Measurements from ENCODE around the gene STIM2.

DNA sequence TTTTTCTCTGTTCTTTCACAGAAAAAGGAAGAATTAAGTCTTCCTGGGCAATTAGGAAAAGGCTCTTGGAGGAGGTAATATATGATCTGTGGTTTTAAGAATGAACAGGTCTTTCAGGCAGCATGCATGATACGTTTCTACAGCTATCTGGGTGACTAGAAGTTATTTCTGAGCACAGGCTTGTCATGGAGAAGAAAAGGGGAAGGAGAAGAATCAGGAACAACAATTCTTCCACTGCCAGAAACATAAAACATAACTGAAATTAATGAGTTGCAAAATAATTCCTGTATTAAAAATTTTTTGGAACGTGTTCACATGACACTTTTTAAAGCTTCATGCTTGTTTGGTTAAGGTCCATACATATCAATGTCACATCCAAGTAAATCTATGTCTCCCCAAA, 17.7 kb upstream of the STIM2 start:
- TF ChIP-seq POLR2AphosphoS5 (IDR thresholded peaks at IDR 0.05; ENCODE audit: borderline replicate concordance, low read depth, low read length) = no peak
- no peak for TF ChIP-seq EZH2 (IDR thresholded peaks at IDR 0.05)

All from SK-N-MC (cell line).